ENCODE results near the gene ZNF609.

The ZNF609 gene

DNA sequence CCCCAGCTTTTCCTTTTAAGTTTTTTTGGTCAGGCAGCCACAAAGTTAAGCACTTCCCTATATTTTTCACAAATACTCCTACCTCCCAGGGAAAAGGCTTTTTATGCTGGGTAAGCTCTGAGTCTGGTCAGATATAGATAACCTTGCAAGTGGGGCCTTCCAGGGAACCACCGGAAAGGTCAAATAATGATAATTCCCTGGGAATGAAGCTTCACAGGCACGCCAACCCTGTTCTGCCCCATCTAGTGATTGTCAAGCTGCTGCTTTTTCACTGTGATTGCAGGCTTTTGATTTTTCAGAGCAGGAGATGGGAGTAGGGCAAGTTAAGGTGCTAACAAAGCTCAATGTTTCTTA lies 121.0 kb downstream of the ZNF609 start:
- peaks cover 3% of the 10 kb centered on the region for H3K4me1 Mint-ChIP-seq
- no peaks in the 10 kb centered on the region for H3K27me3 Mint-ChIP-seq (ENCODE audit: low read depth)
- peaks cover 44% of the 10 kb centered on the region for H3K36me3 Mint-ChIP-seq (ENCODE audit: low read depth)
- no peak overlapping the region for H3K4me3 Mint-ChIP-seq
- peaks cover 31% of the 10 kb centered on the region for H3K9me3 Mint-ChIP-seq
- no peak overlapping the region for H3K27ac Mint-ChIP-seq
- no peak for TF ChIP-seq CTCF (IDR thresholded peaks at IDR 0.05; ENCODE audit: unreplicated experiment in 3 of 3)

GRCh38 chr15:64582202-64582601 lies 121.8 kb downstream of the ZNF609 start:
- H3K36me3 Mint-ChIP-seq (ENCODE audit: low read depth), result peaks cover 41% of the 10 kb centered on the region
- H3K27me3 Mint-ChIP-seq (ENCODE audit: low read depth), result no peaks in the 10 kb centered on the region
- peaks cover 12% of the 10 kb centered on the region for H3K4me1 Mint-ChIP-seq
- peaks cover 31% of the 10 kb centered on the region for H3K9me3 Mint-ChIP-seq
- peak overlapping the region in 2 of 3 experiments; percentile 16 to 48 for H3K27ac Mint-ChIP-seq
- H3K4me3 Mint-ChIP-seq, result no peak overlapping the region
- no peak for TF ChIP-seq CTCF (IDR thresholded peaks at IDR 0.05; ENCODE audit: unreplicated experiment in 3 of 3)

DNA sequence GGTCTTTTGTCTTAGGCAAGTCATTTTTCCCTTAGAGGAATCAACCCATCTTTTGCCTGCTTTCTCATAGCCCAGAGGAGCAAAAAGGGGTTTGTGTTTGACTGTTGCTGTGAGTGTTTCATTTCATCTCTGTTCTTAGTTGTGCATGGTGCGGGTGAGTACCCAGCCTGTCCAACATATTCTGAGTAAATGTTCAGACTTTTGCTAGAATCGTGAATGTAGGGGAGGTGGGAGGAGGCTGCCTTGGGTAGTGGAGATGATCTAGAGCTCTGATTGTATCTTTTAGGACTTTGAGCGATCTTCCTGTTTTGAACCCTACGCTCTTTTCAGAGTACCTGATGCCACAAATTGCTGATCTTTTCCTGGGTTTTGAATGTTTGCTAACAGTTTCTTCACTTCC lies 123.1 kb downstream of the ZNF609 start:
- H3K27me3 Mint-ChIP-seq (ENCODE audit: low read depth), result no peaks in the 10 kb centered on the region
- H3K4me1 Mint-ChIP-seq, result peaks cover 17% of the 10 kb centered on the region
- peaks cover 31% of the 10 kb centered on the region for H3K9me3 Mint-ChIP-seq
- no peak for TF ChIP-seq CTCF (IDR thresholded peaks at IDR 0.05; ENCODE audit: unreplicated experiment in 3 of 3)
- no peak overlapping the region for H3K4me3 Mint-ChIP-seq
- H3K36me3 Mint-ChIP-seq (ENCODE audit: low read depth), result peaks cover 41% of the 10 kb centered on the region
- peak overlapping the region in 1 of 3 experiments; percentile 1 for H3K27ac Mint-ChIP-seq

GRCh38 chr15:64583983-64584382 lies 123.6 kb downstream of the ZNF609 start:
- H3K9me3 Mint-ChIP-seq, result peaks cover 28% of the 10 kb centered on the region
- H3K4me1 Mint-ChIP-seq, result peaks cover 19% of the 10 kb centered on the region
- peaks cover 37% of the 10 kb centered on the region for H3K36me3 Mint-ChIP-seq (ENCODE audit: low read depth)
- H3K27me3 Mint-ChIP-seq (ENCODE audit: low read depth), result no peaks in the 10 kb centered on the region
- no peak overlapping the region for H3K4me3 Mint-ChIP-seq
- H3K27ac Mint-ChIP-seq, result peak overlapping the region in 1 of 3 experiments; percentile 1
- no peak for TF ChIP-seq CTCF (IDR thresholded peaks at IDR 0.05; ENCODE audit: unreplicated experiment in 3 of 3)

GRCh38 chr15:64586259-64586870 lies 126.0 kb downstream of the ZNF609 start:
- Mint-ChIP-seq H3K36me3 (ENCODE audit: low read depth) (peaks cover 21% of the 10 kb centered on the region), H3K4me1 (peaks cover 31% of the 10 kb centered on the region), H3K4me3 (no peak overlapping the region), H3K27ac (peak overlapping the region; percentile 57 to 79 (median 74)), H3K9me3 (peaks cover 17% of the 10 kb centered on the region), H3K27me3 (ENCODE audit: low read depth) (no peaks in the 10 kb centered on the region)
- TF ChIP-seq CTCF (IDR thresholded peaks at IDR 0.05; ENCODE audit: unreplicated experiment in 3 of 3), result no peak

GRCh38 chr15:64586984-64587383 lies 126.6 kb downstream of the ZNF609 start:
- H3K4me3 Mint-ChIP-seq, result no peak overlapping the region
- no peaks in the 10 kb centered on the region for H3K27me3 Mint-ChIP-seq (ENCODE audit: low read depth)
- TF ChIP-seq CTCF (IDR thresholded peaks at IDR 0.05; ENCODE audit: unreplicated experiment in 3 of 3), result no peak
- H3K27ac Mint-ChIP-seq, result peak overlapping the region; percentile 57 to 79 (median 74)
- peaks cover 13% of the 10 kb centered on the region for H3K9me3 Mint-ChIP-seq
- H3K36me3 Mint-ChIP-seq (ENCODE audit: low read depth), result peaks cover 14% of the 10 kb centered on the region
- peaks cover 31% of the 10 kb centered on the region for H3K4me1 Mint-ChIP-seq

Measured in nephron (organoid).